Activated T-cell treated with anti-CD3 and anti-CD28 coated beads, Interleukin-2, amount 50 U/mL, for 72 hours (primary cell): ENCODE measurements around the gene SLC16A8. TPM values are rescaled to one million over a fixed set of nuclear protein-coding genes. Genes with fewer than 3 reads are reported as not detected.

Experiments
- ATAC-seq, 2 donors: fragments of 150-1000 bp; cut with Tn5 transposase; replicated peaks in 1 of 2; 2 replicates each; pipeline ENCODE4 v1.10.0; 2021; ENCODE audit warnings: moderate library complexity in 2 of 2, mild to moderate bottlenecking in 1 of 2
- DNase-seq, 2 donors: peaks; one replicate each; pipeline ENCODE4 v3.0.0; 2021 to 2022; ENCODE audit warnings: mixed read lengths in 1 of 2
- H3K27ac Mint-ChIP-seq: one replicate; pipeline ENCODE4 v1.8.0; 2022; ENCODE audit warnings: mild to moderate bottlenecking, moderate library complexity, mixed read lengths
- H3K27me3 Mint-ChIP-seq: one replicate; pipeline ENCODE4 v1.8.0; 2022; ENCODE audit warnings: low read depth, mixed read lengths
- H3K36me3 Mint-ChIP-seq, 2 donors: one replicate each; pipeline ENCODE4 v1.8.0; 2022; ENCODE audit warnings: mixed read lengths in 2 of 2, mild to moderate bottlenecking in 1 of 2; ENCODE audit not compliant: insufficient read depth in 2 of 2
- H3K4me1 Mint-ChIP-seq: one replicate; pipeline ENCODE4 v1.8.0; 2022; ENCODE audit warnings: low read depth, mixed read lengths
- H3K4me3 Mint-ChIP-seq, 2 donors: one replicate each; pipeline ENCODE4 v1.8.0; 2022; ENCODE audit warnings: mild to moderate bottlenecking in 2 of 2, mixed read lengths in 2 of 2, moderate library complexity in 2 of 2
- H3K9me3 Mint-ChIP-seq, 2 donors: one replicate each; pipeline ENCODE4 v1.8.0; 2022; ENCODE audit warnings: mixed read lengths in 2 of 2
- total RNA-seq, 2 donors: library from RNA; stranded (reverse); gene quantifications; one replicate each; pipeline ENCODE4 v1.2.3, GENCODE V29; 2022

Gene SLC16A8
- total RNA-seq, 2 donors from 2014 or later: not detected

DNA sequence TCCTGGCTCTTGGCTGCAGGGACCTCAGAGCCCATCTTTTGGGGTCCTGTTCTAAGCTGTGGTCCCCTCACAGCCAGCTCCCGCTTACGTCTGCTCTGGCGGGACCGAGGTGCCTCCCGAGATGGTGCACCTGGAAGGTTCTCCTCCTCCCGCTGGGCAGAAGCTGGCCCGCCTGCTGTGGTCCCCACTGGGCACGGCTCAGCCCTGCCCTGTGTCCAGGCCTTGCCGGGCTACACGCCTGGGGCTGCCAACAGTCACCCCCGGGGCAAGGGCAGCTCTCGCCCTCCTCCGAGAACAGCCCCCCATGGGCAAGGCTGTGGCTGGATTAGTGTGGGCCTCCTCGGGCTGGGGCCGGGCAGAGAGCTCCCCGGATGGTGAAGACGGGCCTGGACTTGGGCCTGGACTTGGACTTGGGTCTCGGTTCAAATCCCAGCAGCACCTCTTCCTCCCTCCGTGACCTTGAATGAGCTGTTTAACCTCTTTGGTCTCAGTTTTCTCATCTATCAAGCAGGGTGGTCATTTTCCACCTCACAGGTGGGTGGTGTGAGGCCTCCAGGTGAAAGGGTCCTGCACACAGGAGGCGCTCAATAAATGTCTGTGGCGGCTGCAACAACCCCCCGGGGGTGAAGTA lies 25.5 kb upstream of the SLC16A8 start:
- Mint-ChIP-seq H3K27ac (peak overlapping the region; percentile 74), H3K4me3 (no peak overlapping the region)

DNA sequence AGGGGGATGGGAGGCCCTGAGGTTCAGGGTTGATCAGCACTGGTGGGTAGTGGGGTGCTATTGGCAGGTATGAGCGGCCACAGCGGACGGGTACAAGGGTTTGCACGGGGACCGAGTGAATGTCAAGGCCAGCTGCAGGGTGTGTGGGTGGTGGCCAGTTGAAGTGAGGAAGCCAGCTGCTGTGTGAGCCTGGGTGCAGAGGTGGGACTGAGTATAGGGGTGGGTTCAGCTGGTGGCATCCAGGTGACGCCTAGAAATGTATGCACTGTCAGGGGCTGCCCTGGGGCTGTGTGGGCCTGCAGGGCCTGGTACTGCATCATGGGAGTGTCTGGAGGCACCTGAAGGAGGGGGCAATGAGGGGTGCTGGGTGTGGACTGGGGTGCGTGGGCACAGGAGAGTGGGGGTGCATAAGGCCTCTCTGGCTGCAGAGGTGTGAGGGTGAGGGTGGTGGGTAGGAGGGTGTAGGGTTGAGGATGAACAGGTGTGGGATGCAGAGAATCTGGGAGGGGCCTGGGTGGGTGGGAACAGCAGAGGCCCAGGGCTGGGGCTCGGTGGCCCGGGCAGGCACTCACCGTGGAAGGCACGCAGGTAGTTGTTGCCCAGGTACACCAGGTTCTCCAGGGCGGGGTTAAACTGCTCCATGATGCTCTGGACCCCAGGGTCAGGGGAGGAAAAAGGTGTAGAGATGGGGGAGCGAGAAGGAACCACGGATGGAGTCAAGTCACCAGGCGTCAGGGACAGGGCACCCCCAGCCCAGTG lies 24.8 kb upstream of the SLC16A8 start:
- peaks cover 0 to 2% of the 10 kb centered on the region in 2 donors for H3K36me3 Mint-ChIP-seq
- peak; percentile 21 to 22 for ATAC-seq
- no peak overlapping the region for H3K4me3 Mint-ChIP-seq
- no peaks in the 10 kb centered on the region for H3K9me3 Mint-ChIP-seq
- no peaks in the 10 kb centered on the region for H3K27me3 Mint-ChIP-seq
- H3K4me1 Mint-ChIP-seq: peaks cover 5% of the 10 kb centered on the region
- no peak for DNase-seq
- no peak overlapping the region for H3K27ac Mint-ChIP-seq

More for the DNA sequence above, 25.5 kb upstream of the SLC16A8 start:
- DNase-seq (no peak), ATAC-seq (peak; percentile 10 to 17)
- no peaks in the 10 kb centered on the region for H3K27me3 Mint-ChIP-seq
- no peaks in the 10 kb centered on the region for H3K9me3 Mint-ChIP-seq
- H3K36me3 Mint-ChIP-seq: peaks cover 0 to 2% of the 10 kb centered on the region in 2 donors
- peaks cover 5% of the 10 kb centered on the region for H3K4me1 Mint-ChIP-seq

DNA sequence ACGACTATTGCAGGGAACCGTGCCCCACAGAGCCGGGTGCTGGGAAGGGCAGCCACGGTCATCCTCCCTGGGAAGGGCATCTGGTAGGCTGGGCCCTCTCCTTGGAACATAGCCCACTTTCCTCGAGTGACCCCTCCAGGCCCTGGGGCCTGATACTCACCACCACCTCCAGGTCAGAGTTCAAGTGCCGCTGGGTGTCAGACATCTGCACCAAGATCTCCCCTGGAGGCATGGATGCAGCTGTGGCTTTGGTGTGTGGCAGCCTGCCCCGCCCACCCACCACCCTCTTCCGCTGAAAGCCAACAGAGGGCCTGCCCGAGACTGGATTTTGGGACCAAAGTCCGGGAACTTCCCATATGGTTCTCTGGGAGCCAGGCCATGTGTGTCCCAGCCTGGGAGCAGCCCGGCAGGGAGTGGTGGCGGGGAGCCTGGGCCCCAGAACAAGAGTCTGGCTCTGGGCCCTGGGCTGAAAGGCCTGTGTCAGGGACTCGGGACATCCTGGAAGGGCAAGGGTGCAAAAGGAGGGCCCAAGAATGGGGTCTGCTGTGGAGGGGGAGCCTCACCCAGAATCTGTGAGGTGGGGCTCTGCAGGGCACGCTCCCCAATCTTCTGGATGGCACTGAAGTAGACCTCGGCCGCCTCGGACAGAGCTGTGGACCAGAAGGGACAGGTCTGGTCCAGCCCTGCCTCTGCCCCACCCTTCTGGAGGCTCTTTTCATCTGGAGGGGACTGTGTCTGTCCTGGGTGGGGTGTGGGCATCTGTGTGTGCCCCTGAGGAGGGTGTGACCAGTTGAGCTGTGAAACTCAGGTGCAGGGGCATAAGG lies 23.9 kb upstream of the SLC16A8 start:
- DNase-seq: no peak
- Mint-ChIP-seq H3K27ac (no peak overlapping the region), H3K36me3 (peaks cover 0 to 2% of the 10 kb centered on the region in 2 donors), H3K4me3 (no peak overlapping the region), H3K4me1 (peaks cover 5% of the 10 kb centered on the region), H3K27me3 (no peaks in the 10 kb centered on the region), H3K9me3 (no peaks in the 10 kb centered on the region)
- no peak for ATAC-seq

DNA sequence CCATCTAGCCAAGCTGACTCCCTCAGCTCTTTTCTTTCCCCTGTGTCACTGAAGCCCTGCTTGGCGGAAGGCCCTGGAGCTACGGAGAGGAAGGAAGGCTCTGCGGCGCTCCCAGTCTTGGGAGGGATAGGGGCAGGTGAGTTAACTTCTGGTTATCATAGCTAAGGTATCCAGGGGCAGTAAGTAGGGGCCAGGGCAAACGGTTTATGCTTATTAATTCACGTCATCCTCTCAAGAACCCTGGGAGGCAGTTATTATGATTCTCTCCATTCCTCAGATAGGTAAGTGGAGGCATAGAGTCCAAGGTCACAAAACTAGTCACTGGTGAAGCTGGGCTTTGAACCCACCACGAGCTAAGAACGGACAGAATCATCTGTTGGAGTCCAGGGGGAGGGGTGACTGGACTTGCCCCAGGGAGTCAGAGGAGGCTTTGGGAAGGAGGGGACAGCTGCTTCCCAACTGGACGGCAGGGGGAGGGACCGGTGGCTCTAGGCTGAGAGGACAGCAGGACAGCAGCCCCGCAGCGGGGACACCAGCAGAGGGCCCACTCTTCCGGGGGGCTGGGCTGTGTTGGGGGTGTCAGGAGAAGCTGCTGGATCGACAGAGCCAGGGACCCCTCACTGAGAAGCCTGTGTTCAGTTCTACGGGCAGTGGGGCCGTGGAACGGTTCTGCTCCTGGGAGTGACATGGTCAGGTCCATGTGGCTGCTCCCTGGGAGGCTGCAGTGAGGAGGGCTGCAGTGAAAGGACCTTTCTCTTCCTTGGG lies 23.0 kb upstream of the SLC16A8 start:
- Mint-ChIP-seq H3K9me3 (no peaks in the 10 kb centered on the region), H3K36me3 (no peaks in the 10 kb centered on the region), H3K27me3 (no peaks in the 10 kb centered on the region), H3K4me1 (peaks cover 5% of the 10 kb centered on the region), H3K4me3 (no peak overlapping the region), H3K27ac (no peak overlapping the region)
- DNase-seq (no peak), ATAC-seq (no peak)

DNA sequence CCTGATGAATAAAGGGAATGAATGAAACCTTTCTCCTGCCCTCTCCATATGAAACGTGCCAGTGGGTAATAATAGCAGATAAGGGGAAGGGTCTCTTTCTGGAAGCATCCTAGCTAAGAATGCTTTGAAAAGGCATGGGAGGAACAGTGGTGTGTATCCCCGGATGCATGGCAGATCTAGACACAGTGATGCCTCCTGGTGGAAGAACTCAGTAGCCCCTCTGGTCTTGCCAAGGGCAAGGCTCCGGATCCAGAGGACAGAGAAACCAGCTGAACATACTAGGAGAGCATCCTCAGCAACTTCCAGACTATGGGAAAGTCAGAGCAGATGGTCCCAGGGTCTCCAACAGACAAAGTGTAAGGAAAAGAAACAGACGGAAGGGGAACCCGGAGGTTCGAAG lies 20.1 kb upstream of the SLC16A8 start:
- no peak overlapping the region for H3K4me3 Mint-ChIP-seq
- H3K9me3 Mint-ChIP-seq: no peaks in the 10 kb centered on the region
- no peak for ATAC-seq
- no peaks in the 10 kb centered on the region for H3K27me3 Mint-ChIP-seq
- no peak for DNase-seq
- no peaks in the 10 kb centered on the region for H3K36me3 Mint-ChIP-seq
- peaks cover 5% of the 10 kb centered on the region for H3K4me1 Mint-ChIP-seq
- H3K27ac Mint-ChIP-seq: no peak overlapping the region

DNA sequence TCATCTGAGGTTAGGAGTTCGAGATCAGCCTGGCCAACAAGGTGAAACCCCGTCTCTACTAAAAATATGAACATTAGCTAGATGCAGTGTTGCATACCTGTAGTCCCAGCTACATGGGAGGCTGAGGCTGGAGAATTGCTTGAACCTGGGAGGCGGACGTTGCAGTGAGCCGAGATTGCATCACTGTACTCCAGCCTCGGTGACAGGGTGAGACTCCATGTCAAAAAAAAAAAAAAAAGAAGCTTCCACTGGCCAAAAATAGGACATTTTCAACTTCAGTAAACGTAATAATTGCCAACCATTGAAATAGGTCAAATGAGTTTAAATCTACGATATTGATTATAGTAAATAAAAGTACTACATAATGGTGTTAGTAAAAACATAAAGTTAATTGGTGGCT lies 19.7 kb upstream of the SLC16A8 start:
- Mint-ChIP-seq H3K4me1 (peaks cover 5% of the 10 kb centered on the region), H3K27ac (no peak overlapping the region), H3K9me3 (no peaks in the 10 kb centered on the region), H3K4me3 (no peak overlapping the region), H3K36me3 (no peaks in the 10 kb centered on the region), H3K27me3 (no peaks in the 10 kb centered on the region)
- DNase-seq (no peak), ATAC-seq (no peak)

DNA sequence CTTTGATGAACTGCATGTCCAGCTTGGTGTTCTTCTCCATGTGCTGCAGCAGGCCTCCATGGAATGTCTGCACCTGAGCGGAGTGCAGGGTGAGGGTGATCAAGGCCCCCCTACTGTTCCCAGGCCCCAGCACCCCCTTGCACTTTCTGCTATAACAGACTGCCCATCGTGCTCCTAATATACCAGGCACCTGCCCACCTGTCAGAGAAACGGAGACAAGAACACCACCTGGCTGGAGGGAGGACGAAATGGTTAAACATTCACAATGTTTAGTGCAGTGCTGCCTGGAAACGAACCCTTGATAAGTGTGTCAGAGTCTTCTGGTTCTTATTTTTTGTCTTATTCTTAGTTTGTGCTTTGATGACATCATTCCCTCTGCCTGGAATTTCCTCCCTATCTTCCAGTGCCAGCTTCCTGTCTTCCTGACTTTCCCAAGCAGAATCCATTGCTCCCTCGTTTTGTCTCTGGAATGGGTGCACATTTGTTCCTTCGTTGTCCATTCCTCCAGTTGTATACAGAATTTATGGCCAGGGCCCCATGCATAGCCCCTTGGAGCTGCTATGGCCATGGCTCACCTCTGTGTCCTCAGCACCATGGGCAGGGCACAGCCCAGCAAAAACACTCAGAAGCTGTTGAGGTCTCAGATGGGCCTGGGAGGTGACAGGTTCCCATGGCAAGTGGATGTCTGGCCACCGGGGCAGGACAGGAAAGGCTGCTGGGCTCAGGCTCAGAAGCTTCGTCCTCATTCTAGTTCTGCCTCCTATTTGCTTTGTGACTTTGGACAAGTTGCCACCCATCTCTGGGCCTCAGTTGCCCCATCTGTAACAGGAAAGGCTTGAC lies 14.6 kb upstream of the SLC16A8 start:
- H3K27ac Mint-ChIP-seq: no peak overlapping the region
- H3K9me3 Mint-ChIP-seq: no peaks in the 10 kb centered on the region
- H3K36me3 Mint-ChIP-seq: no peaks in the 10 kb centered on the region
- H3K27me3 Mint-ChIP-seq: no peaks in the 10 kb centered on the region
- H3K4me3 Mint-ChIP-seq: no peak overlapping the region
- H3K4me1 Mint-ChIP-seq: no peaks in the 10 kb centered on the region
- ATAC-seq (no peak), DNase-seq (no peak)

DNA sequence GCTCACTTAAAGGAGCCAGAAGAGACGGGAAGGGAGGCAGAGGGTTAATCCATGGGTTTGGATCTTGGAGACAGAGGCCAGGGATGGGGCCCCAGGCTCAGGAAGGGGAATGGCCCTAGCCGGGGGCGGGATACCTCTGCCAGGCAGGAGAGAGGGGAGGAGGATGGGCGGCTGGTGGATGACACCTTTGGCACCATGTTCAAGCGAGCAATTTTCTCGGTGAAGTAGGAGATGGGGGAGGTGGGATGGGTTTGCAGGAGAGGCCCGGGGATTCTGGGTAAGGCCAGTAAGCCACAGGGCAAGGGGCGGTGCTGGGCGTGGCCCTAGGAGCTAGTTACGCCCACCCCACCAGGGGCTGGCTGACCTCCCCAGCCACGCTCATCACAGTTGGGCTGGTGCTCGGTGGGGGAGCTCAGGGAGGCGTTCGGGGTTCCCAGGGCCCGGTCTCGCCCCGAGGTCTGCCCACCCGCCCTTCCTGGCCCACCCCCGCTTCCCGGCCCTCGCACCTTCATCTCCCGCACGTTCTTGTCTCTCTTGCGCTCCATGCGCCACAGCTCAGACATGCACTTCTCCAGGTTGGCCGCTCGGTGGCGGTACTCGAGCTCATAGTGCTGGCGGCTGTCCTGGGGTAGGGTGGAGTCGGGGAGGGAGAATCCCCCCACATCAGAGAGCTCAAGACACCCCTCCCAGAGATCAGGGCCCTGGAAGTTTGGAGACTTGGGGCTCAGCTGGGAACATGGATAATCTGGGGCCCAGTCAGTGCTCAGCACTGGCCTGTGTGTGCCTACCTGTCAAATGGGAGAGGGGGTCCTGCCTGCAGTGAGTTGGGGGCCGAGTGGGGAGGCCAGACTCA lies 13.8 kb upstream of the SLC16A8 start:
- ATAC-seq: no peak
- no peaks in the 10 kb centered on the region for H3K4me1 Mint-ChIP-seq
- H3K9me3 Mint-ChIP-seq: no peaks in the 10 kb centered on the region
- DNase-seq: no peak
- H3K27ac Mint-ChIP-seq: no peak overlapping the region
- no peak overlapping the region for H3K4me3 Mint-ChIP-seq
- H3K27me3 Mint-ChIP-seq: no peaks in the 10 kb centered on the region
- H3K36me3 Mint-ChIP-seq: no peaks in the 10 kb centered on the region

DNA sequence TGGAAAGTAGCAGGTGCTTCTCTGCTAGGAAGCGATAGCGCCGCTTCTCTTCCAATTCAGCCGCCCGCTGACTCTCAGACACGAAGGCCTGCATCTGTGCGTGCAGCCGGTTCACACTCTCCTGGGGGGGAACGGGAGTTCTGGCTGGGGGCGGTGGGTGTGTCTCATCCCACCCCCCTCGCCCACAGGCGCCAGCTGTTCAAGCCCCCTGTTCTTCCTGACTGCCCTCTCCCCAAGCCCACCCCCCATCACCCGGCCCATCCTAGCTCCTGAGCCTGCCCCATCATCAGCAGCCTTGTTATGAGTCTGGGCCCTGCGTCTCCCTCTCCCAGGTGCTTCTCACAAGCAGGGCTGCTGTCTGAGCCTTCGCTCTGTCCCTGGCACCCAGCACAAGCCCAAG lies 13.1 kb upstream of the SLC16A8 start:
- Mint-ChIP-seq H3K4me1 (no peaks in the 10 kb centered on the region), H3K27ac (no peak overlapping the region), H3K9me3 (no peaks in the 10 kb centered on the region), H3K27me3 (no peaks in the 10 kb centered on the region), H3K36me3 (no peaks in the 10 kb centered on the region), H3K4me3 (no peak overlapping the region)
- DNase-seq (no peak), ATAC-seq (no peak)

DNA sequence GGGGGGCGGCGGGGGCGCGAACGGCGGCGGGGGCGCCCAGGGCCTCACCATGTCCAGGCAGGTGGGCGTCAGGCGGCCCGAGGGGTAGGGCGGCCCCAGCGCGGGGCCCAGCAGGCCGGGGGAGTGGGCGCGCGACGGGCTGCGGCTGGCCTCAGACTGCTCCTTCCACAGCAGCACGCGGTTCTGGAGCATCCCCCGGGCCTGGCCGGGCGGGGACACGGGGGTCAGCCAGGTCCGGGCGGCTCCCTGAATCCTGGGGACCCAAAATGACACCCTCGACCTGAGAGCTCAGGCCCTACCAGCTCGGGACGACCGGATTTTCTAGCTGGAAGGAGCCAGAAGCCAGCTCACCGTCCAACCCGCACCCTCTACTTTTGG lies 5.5 kb upstream of the SLC16A8 start:
- no peak overlapping the region for H3K4me3 Mint-ChIP-seq
- H3K27ac Mint-ChIP-seq: no peak overlapping the region
- H3K36me3 Mint-ChIP-seq: no peaks in the 10 kb centered on the region
- DNase-seq: no peak
- H3K9me3 Mint-ChIP-seq: no peaks in the 10 kb centered on the region
- no peaks in the 10 kb centered on the region for H3K27me3 Mint-ChIP-seq
- H3K4me1 Mint-ChIP-seq: no peaks in the 10 kb centered on the region
- no peak for ATAC-seq

DNA sequence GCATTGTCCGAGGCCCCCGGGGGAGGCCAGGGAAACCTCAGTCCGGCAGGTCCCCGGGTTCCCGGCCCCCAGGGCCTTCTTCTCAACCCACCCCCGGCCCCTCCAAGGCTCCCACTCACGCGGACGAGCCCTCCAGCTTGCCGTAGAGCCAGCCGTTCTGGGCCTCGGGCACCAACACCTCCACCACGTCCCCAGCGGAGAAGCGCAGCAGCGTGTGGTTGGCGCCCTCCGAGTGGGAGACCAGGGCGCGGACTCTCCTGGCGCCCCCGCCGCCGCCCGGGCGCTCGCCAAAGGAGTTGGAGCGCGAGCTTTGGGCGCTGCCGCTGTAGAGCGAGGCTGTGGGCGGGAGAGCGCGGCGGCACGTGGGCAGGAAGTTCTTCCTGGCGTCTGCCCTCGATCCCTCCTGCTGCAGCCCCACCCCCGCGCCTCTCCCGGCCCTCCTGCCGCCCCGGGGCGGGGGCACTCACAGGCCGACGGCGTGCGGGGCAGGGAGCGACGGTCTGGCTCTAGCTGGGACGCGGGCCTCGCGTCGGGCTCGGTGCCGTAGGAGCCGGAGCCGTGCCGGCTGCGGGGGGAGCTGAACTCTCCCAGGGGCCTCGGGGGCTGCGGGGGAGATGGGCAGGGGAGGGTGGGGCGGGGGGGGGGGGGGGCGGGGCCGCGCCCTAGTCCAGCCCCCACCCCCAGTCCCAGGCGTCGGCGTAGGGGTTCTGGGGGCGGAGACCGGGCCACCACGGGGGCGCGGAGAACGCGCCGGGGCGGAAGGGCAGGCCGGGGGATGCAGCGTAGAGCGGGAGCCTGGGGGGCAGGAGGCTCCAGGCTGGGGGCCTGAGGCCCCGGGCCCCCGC lies 4.9 kb upstream of the SLC16A8 start:
- Mint-ChIP-seq H3K27me3 (no peaks in the 10 kb centered on the region), H3K9me3 (no peaks in the 10 kb centered on the region), H3K36me3 (no peaks in the 10 kb centered on the region), H3K27ac (no peak overlapping the region), H3K4me1 (no peaks in the 10 kb centered on the region), H3K4me3 (no peak overlapping the region)
- DNase-seq (no peak), ATAC-seq (no peak)
